HG03469 (cell line): ENCODE results near the gene ACSS1.

ENCODE experiments used
- ATAC-seq: cut with Tn5 transposase; IDR thresholded peaks from one replicate; pipeline ENCODE4 v1.9.1; 2021; ENCODE audit warnings: mild to moderate bottlenecking, moderate library complexity, moderate number of reproducible peaks; ENCODE audit not compliant: unreplicated experiment

Gene ACSS1

DNA sequence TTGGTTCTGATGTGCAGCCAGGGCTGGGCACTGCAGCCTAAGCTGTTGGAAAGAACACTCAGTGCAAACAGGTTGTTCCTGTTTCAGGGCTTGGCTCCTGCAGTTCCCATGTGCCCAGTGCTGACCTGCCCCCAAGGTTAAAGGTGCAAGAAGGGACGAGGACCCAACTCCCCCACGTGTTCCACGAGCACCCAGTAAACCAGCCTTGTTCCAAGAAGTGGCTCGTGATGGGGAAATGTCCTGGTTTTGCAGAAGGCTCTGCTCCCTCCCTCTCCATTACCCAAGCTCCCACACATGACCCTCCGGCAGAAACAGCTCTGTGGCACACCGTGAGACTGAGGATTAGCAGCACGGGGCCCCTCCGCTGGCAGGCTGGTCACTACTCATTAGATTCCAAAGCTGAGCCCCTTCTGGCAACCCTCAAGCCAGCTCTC is 9.4 kb downstream of the ACSS1 start:
- no peak for ATAC-seq

DNA sequence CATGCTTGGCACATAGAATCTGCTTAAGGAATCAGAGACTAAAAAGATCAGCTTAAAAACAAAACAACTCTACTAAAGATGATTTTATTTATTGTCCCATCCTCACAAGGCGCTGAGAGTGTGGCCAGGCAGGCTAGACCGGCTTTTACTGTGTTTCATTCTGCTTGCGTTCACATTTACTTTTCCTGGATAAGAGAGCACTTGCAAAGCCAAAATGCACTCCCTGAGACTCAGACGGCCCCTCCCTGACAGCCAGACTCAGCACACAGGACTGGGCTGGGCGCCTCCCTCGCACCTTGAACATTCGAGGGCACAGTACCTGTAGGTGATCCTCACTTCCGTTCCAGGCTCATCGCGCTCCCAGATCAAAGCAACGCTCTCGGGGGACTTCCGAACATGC is 10.2 kb downstream of the ACSS1 start:
- no peak for ATAC-seq

DNA sequence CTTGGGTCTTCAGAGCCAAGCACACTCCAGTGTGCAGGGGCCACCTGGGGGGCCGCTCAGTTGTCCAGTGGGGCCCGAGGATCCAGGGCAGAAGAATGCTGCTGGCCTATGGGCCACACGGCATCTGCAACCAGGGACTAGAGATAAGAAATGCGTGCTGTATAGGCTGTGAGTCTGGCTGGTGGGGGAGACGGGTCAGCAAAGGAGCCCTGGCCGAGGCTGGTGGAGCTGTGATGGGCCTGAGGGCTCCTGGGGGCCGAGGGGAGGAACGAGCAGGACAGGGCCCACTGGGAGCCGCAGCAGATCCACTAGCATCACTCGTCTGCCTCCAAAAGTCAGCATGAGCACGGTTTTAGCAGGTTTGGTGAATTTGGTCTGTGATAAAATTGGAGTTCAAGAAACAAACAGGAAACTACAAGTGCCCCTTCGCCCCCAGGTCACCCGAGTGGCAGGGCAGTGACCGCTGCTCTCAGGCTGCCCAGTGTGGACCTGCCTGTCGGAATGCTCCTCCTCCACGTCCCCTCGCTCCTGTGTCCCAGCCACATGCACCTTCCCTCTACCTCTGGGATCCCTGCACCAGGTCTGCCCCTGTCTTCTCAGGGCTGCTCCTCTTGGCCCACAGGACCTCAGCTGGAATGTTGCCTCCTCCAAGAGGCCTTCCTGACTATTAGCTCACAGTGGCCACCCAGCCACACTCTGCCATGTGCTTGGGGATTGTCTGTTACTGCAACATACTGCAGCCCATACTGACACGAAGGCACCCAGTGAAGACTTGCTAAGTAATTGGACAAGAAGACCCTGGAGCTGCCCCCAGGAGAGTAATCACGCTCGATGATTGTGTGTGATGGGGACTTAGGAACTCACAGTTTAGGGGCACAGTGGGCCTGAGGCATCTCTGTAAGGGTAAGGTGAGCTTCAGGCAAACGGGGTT is 10.9 kb downstream of the ACSS1 start:
- no peak for ATAC-seq

DNA sequence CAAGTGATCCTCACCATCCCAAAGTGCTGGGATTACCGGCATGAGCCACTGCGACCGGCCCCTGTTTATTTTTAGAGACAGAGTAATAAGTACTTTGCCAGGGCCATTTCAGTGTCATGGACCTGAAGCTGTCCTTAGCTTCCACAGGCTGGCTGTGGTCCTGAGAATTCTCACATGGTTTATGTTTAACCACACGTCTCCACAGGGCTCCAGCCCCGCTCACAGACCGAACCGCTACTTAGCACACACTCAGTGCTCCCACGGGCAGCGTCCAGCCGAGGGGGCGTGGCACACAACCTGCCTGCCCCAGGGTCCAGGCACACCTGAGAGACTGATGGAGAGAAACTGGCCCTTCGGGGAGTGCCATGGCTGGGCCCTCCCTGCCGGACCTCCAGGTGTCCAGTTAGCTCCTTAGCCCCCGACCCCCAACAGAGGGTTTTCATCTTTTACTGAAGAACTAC is 11.7 kb downstream of the ACSS1 start:
- no peak for ATAC-seq

DNA sequence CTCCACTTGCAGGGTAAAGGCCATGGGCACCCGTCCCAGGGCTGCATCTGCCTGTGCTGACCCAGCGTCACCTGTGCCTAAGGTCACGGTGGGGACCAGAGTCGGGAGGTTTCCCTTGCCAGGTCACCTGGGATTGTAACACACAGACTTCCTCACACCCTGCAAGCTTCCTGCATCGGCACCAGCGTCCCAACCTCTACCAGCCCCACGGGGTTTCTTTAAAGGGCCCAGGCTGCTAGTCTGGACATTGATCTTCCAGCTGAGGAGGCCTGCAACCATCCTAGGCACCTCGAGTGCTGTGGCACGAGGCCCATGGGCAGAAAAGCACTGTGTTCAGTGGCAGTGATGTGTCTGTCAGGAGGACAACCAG is 12.6 kb downstream of the ACSS1 start:
- ATAC-seq: no peak

DNA sequence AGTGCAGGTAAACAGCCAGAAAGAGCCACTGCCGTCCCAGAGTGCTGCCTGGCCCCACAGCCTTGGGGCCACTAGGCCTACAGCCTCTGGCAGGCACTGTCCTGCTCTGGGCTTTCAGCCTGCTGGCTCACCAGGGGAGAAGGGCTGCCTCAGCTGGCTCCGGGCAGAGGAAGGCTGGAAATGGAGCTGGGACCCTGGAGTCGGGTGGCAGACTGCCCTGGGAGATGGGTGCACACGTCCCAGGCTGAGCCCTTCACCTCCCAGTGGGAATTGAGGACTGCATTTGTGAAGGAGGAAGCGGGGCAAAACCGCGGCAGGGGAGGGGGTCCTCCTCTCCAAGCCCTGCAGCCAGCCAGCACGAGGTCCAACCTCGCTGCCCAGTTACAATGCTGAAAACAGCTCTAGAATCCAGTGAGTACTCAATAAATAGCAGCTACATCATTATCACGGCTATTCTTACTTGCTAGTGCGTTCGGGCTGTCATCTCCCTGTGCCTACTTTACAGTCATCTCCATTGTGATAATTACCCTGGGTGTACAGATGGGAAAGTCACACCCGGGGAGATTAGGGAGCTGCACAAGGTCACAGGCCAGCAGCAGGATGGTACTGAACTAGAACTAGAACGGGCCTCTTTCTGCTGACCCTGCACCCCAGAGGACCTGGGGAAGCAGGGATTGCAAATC is 13.1 kb downstream of the ACSS1 start:
- no peak for ATAC-seq

DNA sequence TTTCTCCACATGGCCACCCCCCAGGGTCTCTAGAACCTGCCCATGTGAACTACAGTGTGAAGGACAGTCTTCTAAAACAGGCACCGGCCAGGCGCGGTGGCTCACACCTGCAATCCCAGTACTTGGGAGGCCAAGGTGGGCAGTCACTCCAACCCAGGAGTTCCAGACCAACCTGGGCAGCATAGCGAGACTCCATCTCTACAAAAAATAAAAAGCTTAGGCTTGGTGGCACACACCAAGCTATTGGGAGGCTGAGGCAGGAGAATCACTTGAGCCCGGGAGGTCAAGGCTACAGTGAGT is 13.7 kb downstream of the ACSS1 start:
- no peak for ATAC-seq

DNA sequence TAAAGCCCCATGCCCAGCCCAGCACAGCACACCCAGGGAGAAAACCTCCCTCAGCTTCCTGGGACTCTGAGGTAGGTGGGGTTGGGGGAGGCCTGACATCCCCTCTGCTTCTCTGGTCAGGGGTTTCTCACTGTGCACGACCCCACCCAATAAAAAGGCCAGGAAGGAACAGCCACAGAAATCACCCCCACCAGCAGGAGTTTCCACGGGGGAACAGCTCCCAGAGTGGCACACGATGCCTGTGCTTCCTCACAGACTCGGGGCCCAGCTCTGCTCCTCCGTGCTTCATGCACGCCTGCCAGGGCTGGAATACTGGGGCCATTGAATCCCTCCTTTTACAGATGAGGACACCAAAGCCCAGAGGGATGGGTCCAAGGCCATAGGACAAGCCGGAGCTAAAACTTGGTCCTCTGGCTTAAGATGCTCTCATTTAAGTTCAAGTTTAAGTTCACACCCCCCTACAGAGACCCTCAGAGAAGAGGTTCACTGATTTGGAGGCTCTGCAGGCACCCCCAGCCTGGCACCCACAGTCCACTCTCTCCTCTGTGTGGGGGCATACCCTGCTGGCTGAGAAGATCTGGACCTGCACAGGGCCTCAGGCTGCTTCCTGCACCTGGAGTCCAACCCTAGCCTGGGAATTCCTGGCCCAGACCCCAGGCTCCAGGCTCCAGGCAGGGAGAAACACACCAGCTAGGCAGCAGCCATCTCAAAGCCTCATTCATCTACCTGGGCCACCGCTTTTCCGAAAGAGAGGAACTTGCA is 14.3 kb downstream of the ACSS1 start:
- ATAC-seq: no peak

DNA sequence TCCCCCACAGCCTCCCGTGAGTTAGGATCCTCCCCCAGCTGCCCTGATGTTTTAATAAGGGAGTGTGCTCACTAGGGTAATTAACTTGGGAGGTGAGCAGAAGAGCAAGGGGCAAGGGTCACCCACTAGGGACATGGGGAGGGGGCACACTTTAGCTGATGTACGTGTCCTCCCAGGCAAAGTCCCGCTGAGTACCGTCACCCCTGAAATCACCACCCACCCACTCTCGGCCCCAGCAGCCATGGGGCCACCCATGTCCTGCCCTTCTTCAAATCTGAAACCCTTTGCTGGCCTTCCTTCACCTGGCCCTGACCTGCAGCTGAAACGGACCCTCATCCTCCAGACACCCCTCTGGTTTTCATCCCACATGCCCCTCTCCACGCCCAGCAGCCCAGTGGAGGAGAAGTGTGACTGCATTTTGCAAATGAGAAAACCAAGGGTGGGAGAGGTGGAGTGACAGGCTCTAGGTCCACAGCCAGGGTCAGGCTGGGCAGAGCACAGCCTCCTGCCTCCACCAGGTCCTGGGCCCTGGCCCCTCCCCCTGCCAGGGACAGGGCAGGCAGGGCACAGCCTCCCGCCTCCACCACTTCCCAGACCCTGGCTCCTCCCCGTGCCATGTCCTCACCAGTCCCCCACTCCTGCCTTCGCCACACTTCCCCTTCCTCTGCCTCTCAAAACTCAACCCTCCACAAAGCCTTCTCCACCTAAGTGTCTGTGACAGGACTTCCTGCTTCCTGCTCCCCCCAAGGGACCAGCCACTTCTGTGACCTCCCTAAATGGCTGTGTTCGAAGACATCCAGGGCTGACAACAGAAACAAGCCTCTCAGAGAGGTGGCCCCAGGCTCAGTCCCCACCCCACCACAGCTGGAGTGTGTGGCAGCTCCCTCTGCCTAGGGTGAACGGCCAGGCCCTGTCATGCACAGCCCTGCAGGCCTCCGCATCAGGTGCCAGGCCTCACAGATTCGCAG is 15.1 kb downstream of the ACSS1 start:
- peak; percentile 86 for ATAC-seq

DNA sequence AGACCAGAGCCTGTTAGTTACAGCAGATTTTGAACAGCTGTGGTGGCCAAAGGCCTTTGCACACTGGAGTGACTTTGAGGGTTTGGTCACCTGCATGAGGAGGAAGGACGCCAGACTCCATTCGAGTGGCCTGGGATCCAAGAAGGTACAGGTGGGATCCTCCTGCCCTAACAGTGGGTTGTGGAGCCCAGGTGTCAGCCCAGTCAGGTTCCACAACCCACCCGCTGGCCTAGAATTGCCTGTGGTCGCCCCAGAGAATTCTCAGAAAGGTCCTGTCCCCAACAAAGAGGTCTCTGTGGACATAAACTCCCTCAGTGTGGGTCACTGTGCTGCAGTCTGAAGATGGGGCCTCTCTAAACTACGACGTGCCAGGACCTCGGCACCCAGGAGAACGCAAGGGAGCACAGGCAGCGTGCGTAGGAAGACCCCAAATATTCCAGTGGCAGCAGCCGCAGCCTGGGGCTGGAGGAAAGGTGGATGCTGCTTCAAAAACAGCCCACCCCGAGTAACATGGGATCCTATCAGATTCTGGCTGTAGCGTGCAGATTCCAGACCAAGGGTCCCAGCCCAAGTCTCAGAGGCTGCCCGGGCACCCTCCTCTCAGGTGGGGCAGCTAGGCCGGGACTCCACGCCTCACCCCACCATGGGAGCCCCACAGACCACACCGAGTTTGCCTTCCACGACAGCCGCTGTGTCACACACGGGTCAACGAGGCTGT is 16.0 kb downstream of the ACSS1 start:
- no peak for ATAC-seq

DNA sequence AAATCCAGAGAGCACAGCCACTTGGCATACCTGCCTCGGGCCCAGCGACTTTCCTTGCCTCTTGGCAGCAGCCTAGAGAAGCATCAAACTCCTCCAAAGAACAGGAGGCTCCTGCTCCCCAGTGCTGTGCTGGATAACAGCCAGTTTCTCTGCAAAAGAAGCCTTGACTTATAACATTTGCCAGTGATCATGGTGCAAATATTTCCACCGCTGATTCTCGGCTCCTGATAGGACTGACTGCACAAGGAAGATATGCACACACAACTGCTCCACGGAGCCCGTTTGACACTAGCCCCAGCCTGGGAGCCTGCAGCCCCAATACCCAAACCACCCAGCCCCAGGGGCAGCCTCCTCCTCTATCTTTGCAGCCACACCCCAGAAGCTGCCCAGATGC is 17.5 kb downstream of the ACSS1 start:
- ATAC-seq: no peak

DNA sequence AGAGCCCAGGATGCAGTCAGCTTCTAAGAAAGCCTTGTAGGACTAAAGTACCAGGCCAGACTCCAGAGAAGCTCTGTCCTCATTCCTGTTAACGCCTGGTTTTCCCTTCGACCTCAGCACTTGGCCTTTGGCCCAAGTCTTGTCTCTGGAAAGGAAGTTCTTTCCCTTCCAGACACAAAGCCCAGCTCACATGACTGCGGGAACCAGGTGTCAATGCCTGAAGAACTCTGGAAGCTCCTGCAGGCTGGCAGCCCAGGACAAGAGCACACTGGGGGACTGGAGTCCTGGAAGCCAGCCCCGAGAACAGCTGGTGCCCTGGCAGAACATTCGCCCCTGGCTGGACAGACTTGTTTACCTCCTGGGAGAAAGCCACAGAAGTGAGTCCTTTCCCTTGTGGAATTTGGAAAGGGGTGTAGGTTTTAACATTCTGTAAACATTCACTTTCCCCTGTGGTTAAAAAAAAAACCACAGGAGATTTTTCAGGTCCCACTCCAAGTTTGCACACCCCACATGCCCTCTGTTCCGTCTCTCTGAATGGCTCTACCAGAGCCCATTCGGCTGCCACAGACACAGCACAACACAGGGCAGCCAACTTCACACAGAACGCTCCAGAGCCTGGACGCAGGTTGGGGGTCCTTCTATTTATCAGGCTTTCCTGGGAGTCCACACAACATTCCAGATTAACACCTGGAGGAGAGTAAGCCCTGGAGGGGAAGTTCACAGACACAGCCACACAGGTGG is 18.1 kb downstream of the ACSS1 start:
- no peak for ATAC-seq

DNA sequence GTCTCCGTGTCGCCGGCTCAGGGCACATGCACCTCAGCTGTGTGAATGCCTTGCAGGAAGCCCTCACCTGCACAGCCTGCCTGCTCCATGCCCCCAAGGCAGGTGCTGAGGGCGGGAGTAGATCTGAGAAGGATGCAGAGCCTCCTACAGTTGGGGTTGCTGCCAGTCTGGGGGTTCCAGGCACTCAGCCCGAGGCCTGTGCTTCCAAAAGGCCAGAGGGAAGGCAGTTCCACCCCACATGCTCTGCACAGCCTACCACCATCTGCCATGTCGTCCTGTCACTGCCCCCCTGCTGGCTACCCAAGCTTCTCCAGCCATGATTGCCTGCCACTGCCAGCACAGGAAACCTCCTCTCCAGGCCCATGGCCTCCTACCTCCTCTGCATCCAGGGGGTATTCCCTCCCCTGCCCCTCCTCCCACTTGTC is 19.3 kb downstream of the ACSS1 start:
- ATAC-seq: no peak

DNA sequence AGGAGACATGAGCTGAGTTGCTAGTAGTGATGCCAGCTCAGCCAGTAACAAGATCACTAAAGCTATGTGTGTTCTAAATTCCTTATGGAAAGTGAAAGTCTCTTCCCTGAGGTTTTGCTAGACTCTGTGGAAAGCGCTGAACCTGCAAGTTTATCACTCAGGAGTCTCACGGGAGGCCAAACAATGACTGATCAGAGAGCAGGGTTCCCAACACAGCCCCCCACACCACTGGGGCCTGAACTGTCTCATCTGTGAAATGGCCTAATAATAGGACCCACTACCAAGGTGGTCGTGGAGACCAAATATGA is 19.9 kb downstream of the ACSS1 start:
- ATAC-seq: no peak

DNA sequence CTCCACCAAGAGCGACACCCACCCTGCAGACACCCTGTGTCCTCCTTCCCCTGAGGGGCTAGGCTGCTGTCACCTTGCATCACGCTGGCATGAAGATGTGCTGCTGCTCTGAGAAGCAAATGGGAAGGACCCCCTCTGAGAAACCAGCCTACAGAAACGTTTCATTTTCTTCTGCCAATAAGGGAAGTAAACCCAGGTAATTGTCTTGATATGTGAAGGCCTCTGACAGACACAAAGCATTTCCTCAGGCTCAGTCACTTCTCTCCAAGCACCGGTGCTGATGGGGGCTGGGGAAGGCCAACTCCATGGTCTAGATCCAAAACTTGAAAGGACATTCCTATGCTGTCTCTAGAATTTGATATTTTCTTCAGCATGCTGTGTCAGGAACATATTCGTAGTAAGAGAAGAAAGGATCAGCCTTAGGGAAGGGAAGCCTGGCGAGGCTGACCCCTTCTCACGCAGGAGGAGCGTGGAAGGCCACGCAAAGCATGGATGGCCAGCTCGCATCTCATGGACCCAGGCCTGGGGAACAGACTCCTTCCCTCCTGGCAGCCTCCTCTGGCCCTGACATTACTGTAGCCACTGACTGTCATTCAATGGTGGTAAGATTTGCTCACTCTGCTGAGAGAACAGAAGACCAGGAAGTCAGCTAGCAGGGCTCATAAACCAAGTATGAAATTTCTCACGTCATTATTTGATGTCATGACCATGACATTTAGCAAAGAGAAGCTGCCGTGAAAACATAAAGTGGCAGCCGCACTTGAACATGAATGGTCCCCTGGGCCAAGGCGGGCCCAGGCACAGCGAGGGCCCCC is 20.4 kb downstream of the ACSS1 start:
- no peak for ATAC-seq

DNA sequence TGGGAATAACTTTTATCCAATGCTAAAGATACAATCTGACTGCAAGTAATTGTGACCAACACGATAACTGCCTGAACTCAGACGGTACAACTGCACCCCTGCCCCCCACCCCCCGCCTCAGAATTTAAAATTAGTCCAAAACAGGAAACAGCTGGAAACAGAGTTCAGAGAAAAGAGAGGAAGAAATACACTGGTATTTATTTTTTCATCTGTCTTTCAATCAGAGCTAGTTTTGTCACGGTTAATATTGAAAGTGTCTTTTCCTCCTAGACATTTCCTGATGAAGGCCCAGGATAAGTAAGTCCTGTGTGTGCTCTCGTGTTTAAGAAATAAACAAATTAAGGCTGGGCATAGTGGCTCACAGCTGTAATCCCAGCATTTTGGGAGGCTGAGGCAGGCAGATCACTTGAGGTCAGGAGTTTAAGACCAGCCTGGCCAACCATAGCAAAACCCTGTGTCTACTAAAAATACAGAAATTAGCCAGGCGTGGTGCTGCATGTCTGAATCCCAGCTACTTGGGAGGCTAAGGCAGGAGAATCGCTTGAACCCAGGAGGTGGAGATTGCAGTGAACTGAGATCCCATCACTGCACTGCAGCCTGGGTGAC is 21.5 kb downstream of the ACSS1 start:
- no peak for ATAC-seq

DNA sequence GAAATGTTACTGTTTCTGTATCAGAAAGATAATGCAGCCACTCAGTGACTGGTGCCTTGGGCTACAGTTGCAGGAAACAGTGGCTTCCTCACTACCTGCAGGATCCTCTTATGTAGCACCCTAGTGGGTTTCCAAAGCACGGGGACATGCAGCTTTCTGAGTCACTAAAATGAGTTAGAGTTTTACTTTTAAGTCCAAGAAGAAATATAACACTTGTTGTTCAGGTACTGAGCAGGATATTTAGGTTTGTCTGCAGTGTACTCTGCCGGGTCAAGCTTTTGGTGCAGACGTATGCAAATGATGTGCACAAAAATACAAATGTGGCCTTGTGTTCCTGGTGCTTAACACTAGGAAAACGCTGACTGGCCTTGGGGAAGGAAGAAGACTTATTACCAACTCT is 22.0 kb downstream of the ACSS1 start:
- ATAC-seq: no peak

DNA sequence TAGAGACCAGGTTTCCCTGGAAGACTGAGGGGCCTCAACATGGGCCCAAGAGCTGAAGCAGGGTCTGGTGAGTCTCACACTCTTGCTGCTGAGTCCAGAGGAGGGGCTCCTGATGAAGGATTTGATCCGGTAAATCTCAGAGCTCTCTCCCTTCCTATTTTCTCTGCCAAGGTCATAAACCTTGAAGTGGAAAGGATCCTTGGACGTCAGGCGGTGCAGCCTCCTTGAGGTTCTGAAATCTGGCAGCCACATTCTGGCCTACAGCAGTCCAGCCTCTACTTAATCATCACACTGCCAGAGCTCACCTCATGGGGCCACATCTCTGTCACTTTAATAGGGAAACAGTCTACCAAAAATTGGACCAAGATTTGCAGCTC is 24.0 kb downstream of the ACSS1 start:
- no peak for ATAC-seq
